D721Med (cell line): ENCODE measurements around the gene TGFBR1.

Source experiments
- DNase-seq: peaks from one replicate; pipeline ENCODE4 v3.0.0; 2011; ENCODE audit warnings: low spot score; ENCODE audit not compliant: insufficient read length
- FAIRE-seq: peaks from 2 replicates; lab custom pipeline; 2011; peaks lifted over from hg19 to GRCh38; lab: Jason Lieb, UNC
- CTCF ChIP-seq: IDR thresholded peaks from 2 replicates; pipeline ENCODE4 v1.5.1; 2012; ENCODE audit warnings: mild to moderate bottlenecking, control low read depth; ENCODE audit not compliant: insufficient read depth; ENCODE audit errors: missing control alignments

The TGFBR1 gene

GRCh38 chr9:99101812-99102211 lies 3.1 kb upstream of the TGFBR1 start:
- no peak for DNase-seq
- no peak for FAIRE-seq
- no peak for TF ChIP-seq CTCF

- FAIRE-seq (no peak), DNase-seq (no peak)
- no peak for TF ChIP-seq CTCF
These were observed 1.6 kb upstream of the TGFBR1 start for GRCh38 chr9:99103054-99103895.

DNA sequence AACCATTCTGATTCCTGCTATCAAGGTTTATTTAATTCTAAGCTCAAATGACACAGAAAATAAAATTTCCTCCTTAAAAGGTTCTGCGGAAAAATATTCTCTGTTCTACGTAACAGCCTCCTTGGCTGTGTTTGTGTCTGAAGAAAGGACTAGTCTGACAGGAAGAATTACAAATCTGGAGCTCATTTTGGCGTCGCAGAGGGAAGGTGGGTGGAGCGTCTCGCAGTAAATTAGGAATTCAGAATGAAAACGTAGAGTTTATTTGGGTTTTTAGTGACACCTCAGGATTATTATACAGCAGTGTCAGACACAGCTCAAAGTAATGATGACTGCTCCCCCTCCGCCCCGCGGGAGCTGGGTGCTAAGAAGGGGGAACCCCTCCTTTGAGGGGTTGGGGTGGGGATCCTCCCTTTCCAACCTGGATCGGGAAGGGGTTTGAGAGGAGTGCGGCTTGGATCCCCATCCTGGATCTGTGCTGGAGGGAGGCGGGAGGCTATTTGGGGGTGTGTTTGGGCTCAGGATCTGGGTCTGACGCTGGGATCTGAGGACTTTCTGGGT lies 933 bp upstream of the TGFBR1 start:
- FAIRE-seq = no peak
- no peak for DNase-seq
- TF ChIP-seq CTCF = no peak

DNA sequence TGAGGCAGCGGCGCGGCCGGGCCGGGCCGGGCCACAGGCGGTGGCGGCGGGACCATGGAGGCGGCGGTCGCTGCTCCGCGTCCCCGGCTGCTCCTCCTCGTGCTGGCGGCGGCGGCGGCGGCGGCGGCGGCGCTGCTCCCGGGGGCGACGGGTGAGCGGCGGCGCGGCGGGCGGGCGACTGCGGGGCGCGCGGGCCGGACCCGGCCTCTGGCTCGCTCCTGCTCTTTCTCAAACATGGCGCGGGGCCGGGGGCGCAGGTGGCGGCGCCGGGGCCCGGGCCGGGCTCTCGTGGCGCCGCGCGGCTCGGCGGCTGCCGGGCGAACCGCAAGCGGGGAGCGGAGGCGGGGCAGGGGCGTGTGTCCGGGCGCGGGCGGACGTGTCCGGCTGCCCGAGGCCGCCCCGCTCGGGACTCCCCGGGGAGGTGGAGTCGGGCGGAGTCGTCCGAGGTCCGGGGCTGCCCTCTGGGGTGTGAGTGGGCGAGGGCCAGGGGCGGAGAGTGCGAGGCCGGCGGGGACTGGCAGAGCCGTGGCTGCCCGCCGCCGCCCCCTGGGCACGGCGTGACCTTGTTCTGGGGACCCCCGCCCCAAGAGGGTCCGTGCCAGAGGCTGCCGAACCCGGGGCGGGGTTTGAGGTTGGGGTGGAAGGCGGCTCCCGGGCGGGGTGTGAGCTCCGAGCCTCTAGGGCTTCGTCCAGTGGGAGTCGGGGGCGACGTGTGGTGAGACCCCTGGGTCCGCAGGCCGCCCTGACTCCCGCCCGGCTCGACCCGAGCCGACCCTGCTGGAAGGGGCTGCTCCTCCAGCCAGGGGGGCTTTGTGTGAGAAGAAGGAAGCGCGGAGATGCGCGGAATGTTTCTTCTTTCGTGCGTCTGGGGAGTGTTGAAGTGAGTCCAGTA lies 485 bp downstream of the TGFBR1 start:
- FAIRE-seq (no peak), DNase-seq (no peak)
- TF ChIP-seq CTCF = no peak

DNA sequence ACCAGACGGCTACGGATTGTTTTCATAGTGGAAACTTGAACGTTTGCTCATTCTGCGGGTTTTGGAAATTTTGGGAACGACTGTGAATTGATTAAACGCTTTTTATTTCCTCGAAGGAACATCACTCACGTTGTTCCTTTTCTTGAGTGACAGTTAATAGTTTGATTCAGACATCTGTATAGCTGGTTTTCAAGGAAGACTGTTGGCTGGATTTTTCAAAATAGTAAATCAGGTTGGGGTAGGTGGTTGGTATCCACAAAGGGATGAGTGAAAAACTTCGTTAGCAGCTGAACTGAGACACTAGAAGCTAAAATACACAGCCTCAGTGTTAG lies 1.1 kb downstream of the TGFBR1 start:
- FAIRE-seq (no peak), DNase-seq (no peak)
- no peak for TF ChIP-seq CTCF

- DNase-seq (no peak), FAIRE-seq (no peak)
- TF ChIP-seq CTCF = no peak
These were observed 2.5 kb downstream of the TGFBR1 start for GRCh38 chr9:99107421-99107820.
